PFSK-1 (cell line): ENCODE measurements around the gene SLC24A1.

Source experiments
- FOXP2 ChIP-seq: optimal IDR thresholded peaks from 2 replicates; pipeline ENCODE3; 2011; ENCODE audit warnings: borderline replicate concordance, control low read depth, inconsistent platforms; ENCODE audit not compliant: insufficient read depth; ENCODE audit errors: extremely low read length, extremely low read depth
- POLR2AphosphoS5 ChIP-seq: IDR thresholded peaks from 2 replicates; pipeline ENCODE4 v1.6.1; 2012; ENCODE audit warnings: low read depth, mild to moderate bottlenecking, control low read depth, low read length, moderate library complexity
- SIN3A ChIP-seq: IDR thresholded peaks from 2 replicates; pipeline ENCODE4 v1.6.1; 2012; ENCODE audit warnings: mild to moderate bottlenecking, low read length, moderate library complexity, borderline replicate concordance; ENCODE audit not compliant: insufficient read depth
- TAF1 ChIP-seq: IDR thresholded peaks from 2 replicates; pipeline ENCODE4 v1.6.1; 2012; ENCODE audit warnings: low read length, control low read depth, borderline replicate concordance; ENCODE audit not compliant: insufficient read depth
- TF ChIP-seq, protein P1 (sequence below), 2 experiments: IDR thresholded peaks; 2 replicates each; pipeline versions ENCODE4 v1.6.1 to v1.8.0; 2011 to 2012; ENCODE audit warnings: low read depth in 2 of 2, low read length in 2 of 2, control low read depth in 1 of 2, inconsistent platforms in 1 of 2, mild to moderate bottlenecking in 1 of 2, moderate library complexity in 1 of 2; ENCODE audit not compliant: insufficient read depth in 1 of 2

The SLC24A1 gene

GRCh38 chr15:65598468-65598867 lies 23.3 kb upstream of the SLC24A1 start:
- no peak for TF ChIP-seq POLR2AphosphoS5
- no peak for TF ChIP-seq TAF1
- TF ChIP-seq SIN3A: no peak
- TF ChIP-seq, protein P1, sequence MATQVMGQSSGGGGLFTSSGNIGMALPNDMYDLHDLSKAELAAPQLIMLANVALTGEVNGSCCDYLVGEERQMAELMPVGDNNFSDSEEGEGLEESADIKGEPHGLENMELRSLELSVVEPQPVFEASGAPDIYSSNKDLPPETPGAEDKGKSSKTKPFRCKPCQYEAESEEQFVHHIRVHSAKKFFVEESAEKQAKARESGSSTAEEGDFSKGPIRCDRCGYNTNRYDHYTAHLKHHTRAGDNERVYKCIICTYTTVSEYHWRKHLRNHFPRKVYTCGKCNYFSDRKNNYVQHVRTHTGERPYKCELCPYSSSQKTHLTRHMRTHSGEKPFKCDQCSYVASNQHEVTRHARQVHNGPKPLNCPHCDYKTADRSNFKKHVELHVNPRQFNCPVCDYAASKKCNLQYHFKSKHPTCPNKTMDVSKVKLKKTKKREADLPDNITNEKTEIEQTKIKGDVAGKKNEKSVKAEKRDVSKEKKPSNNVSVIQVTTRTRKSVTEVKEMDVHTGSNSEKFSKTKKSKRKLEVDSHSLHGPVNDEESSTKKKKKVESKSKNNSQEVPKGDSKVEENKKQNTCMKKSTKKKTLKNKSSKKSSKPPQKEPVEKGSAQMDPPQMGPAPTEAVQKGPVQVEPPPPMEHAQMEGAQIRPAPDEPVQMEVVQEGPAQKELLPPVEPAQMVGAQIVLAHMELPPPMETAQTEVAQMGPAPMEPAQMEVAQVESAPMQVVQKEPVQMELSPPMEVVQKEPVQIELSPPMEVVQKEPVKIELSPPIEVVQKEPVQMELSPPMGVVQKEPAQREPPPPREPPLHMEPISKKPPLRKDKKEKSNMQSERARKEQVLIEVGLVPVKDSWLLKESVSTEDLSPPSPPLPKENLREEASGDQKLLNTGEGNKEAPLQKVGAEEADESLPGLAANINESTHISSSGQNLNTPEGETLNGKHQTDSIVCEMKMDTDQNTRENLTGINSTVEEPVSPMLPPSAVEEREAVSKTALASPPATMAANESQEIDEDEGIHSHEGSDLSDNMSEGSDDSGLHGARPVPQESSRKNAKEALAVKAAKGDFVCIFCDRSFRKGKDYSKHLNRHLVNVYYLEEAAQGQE (IDR thresholded peaks at IDR 0.05; ENCODE audit: insufficient read depth in 1 of 2, low read depth in 2 of 2, low read length in 2 of 2): no peak
- no peak for TF ChIP-seq FOXP2

GRCh38 chr15:65599677-65600076 lies 22.1 kb upstream of the SLC24A1 start:
- TF ChIP-seq, protein P1 (IDR thresholded peaks at IDR 0.05; ENCODE audit: insufficient read depth in 1 of 2, low read depth in 2 of 2, low read length in 2 of 2): no peak
- TF ChIP-seq POLR2AphosphoS5: no peak
- TF ChIP-seq SIN3A: no peak
- TF ChIP-seq FOXP2: no peak
- no peak for TF ChIP-seq TAF1

DNA sequence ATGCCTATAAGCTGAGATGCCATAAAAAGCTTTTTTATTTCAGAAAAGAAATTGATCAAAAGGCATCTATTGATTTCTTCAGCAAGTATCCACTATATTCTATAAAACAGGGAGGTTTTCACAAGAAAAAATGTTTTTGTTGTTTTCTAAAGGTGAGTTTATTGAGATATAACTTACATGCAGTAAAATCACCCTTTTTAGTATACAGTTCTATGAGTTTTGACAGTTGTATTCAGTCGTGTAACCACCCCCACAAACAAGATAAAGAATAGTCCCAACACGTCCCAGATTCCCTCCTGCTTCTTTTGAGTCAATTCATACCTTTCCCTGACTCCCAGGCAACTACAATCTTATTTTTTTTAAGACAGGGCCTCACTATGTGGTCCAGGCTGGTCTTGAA lies 18.6 kb upstream of the SLC24A1 start:
- TF ChIP-seq, protein P1 (IDR thresholded peaks at IDR 0.05; ENCODE audit: insufficient read depth in 1 of 2, low read depth in 2 of 2, low read length in 2 of 2): no peak
- no peak for TF ChIP-seq FOXP2
- no peak for TF ChIP-seq POLR2AphosphoS5
- no peak for TF ChIP-seq TAF1
- TF ChIP-seq SIN3A: no peak

DNA sequence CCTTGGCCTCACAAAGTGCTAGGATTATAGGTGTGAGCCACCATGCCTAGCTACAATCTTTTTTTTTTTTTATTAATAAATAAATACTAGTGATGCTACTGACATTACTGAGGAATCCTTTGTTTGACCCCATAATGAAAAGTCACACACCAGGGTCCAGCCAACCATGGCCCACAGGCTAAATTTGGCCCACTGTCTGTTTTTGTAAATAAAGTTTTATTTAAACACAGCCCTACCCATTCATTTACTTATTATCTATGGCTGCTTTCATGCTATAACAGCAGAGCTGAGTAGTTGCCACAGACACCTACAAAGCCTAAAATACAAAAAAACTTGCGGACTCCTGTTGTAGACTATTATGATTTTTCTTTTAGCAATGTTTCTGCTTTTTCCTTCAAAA lies 18.2 kb upstream of the SLC24A1 start:
- TF ChIP-seq TAF1 (no peak), POLR2AphosphoS5 (no peak), FOXP2 (no peak), SIN3A (no peak)
- TF ChIP-seq, protein P1 (IDR thresholded peaks at IDR 0.05; ENCODE audit: insufficient read depth in 1 of 2, low read depth in 2 of 2, low read length in 2 of 2): no peak
